ENCODE results near the gene NR1D1. TPM values are rescaled to one million over a fixed set of nuclear protein-coding genes. Genes with fewer than 3 reads are reported as not detected.
A peak's percentile ranks its signal among the peaks of the same experiment; 100 is the strongest.

Gene NR1D1
- total RNA-seq, 2 donors from 2014 or later, result 10.3 to 29.1 TPM

DNA sequence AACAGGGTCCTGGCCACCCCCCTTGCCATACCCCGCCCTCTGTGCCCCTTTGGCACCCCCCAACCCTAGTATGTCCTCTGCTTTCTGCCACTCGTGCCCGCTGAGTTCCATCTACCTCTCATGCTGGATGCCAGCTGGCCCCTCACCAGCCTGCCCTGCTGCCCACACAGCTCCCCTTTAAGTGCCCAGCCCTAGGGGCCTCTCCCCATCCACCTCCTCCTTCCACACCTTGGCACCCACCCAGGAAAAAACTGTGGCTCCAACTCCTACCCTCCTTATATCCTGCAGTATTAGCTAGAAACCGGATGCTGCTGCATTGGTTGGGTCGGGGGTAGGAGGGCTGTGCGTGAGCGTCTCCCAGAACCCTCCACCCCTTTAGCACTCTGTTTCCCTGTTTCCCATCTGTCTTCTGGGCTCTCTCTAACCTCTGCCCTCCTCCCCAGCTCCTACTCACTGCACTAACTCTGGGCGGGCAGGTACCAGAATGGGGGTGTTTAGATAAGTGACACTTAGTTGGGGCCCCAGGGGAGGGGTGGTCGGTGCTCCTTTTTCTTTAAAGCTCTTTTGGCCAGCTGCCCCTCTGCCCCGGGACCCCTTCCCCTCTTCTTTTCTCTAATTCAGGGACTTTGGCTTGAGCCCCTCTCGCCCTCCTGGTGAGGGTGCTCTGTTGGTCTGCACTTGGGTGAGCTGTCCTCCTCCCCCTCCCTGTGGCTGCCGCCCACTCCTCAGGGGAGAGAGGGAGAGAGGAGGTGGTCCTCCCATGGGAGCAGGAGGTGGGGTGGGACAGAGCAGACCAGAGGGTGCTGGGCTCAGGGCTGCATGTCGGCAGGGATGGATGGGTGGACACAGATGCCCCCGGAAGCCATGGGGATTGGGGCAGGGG, 9.9 kb downstream of the NR1D1 start:
- ATAC-seq (ENCODE audit: insufficient number of reproducible peaks, low FRiP score, low read depth), result no peak
- Histone ChIP-seq H3K36me3 (peaks cover 55% of the 10 kb centered on the region), H3K27me3 (replicated peaks; ENCODE audit: insufficient read depth) (no peaks in the 10 kb centered on the region), H3K4me1 (ENCODE audit: control insufficient read depth in 1 of 2, low read depth in 2 of 2) (peaks cover 24 to 71% of the 10 kb centered on the region in 2 donors), H3K4me3 (no peak overlapping the region), H3K27ac (peak overlapping the region; percentile 64 to 68), H3K9me3 (no peaks in the 10 kb centered on the region)
- TF ChIP-seq, protein P1, sequence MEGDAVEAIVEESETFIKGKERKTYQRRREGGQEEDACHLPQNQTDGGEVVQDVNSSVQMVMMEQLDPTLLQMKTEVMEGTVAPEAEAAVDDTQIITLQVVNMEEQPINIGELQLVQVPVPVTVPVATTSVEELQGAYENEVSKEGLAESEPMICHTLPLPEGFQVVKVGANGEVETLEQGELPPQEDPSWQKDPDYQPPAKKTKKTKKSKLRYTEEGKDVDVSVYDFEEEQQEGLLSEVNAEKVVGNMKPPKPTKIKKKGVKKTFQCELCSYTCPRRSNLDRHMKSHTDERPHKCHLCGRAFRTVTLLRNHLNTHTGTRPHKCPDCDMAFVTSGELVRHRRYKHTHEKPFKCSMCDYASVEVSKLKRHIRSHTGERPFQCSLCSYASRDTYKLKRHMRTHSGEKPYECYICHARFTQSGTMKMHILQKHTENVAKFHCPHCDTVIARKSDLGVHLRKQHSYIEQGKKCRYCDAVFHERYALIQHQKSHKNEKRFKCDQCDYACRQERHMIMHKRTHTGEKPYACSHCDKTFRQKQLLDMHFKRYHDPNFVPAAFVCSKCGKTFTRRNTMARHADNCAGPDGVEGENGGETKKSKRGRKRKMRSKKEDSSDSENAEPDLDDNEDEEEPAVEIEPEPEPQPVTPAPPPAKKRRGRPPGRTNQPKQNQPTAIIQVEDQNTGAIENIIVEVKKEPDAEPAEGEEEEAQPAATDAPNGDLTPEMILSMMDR (IDR thresholded peaks at IDR 0.05), result no peak
- DNase-seq (ENCODE audit: low spot score), result no peak

DNA sequence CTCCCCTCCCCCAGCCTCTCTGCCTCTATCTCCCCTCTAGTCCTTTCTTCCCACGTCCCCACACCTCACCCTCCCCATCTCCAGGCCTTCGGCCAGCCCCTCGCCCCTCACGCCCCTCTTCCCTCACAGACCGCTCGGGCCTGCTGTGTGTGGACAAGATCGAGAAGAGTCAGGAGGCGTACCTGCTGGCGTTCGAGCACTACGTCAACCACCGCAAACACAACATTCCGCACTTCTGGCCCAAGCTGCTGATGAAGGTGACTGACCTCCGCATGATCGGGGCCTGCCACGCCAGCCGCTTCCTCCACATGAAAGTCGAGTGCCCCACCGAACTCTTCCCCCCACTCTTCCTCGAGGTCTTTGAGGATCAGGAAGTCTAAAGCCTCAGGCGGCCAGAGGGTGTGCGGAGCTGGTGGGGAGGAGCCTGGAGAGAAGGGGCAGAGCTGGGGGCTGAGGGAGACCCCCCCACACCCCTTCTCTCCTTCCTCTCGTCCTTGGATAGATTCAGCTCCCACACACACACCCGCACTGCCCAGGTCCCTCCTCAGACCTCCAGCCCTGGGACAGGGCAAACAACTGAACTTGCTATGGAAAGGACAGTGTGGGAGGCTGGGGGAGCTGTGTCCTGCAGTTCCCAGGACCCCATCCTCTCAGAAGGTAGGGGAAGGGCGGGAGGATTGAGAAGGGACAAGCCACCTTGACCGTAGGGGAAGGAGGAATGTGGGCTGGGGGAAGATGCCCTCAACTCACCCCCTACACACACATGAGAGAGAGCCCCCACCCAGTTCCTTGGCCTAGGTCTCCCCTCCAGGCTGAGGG, 11.1 kb downstream of the NR1D1 start:
- no peak overlapping the region for H3K4me3 ChIP-seq
- TF ChIP-seq, protein P1 (IDR thresholded peaks at IDR 0.05), result no peak
- H3K9me3 ChIP-seq, result no peaks in the 10 kb centered on the region
- no peaks in the 10 kb centered on the region for H3K27me3 ChIP-seq (replicated peaks; ENCODE audit: insufficient read depth)
- peaks cover 20 to 59% of the 10 kb centered on the region in 2 donors for H3K4me1 ChIP-seq (ENCODE audit: control insufficient read depth in 1 of 2, low read depth in 2 of 2)
- DNase-seq (ENCODE audit: low spot score), result no peak
- H3K27ac ChIP-seq, result peak overlapping the region; percentile 64 to 68
- no peak for ATAC-seq (ENCODE audit: insufficient number of reproducible peaks, low FRiP score, low read depth)
- peaks cover 59% of the 10 kb centered on the region for H3K36me3 ChIP-seq

DNA sequence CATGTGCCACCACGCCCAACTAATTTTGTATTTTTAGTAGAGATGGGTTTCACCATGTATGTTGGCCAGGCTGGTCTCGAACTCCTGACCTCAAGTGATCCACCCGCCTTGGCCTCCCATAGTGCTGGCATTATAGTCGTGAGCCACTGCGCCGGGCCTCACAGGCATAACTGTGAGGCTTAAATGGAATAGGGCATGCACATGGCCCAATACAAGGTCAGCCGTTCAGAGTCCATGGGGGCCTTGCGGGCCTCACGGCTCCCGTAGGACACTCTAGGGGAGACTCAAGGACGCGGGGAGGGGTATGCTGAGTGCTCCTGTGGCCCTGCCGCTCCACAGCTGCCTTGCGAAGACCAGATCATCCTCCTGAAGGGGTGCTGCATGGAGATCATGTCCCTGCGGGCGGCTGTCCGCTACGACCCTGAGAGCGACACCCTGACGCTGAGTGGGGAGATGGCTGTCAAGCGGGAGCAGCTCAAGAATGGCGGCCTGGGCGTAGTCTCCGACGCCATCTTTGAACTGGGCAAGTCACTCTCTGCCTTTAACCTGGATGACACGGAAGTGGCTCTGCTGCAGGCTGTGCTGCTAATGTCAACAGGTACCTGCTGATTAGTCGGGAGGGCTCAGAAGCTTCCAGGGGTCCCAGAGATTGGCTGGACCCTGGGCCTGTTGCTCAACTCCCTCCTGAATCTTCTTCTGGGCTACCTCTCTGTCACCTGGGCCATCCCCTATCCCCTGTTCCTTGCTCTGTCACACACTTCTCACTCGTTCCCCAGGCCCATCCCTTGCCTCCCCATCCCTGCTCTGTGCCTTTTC, 12.3 kb downstream of the NR1D1 start:
- no peaks in the 10 kb centered on the region for H3K9me3 ChIP-seq
- H3K4me1 ChIP-seq (ENCODE audit: control insufficient read depth in 1 of 2, low read depth in 2 of 2), result peaks cover 16 to 48% of the 10 kb centered on the region in 2 donors
- H3K27me3 ChIP-seq (replicated peaks; ENCODE audit: insufficient read depth), result no peaks in the 10 kb centered on the region
- TF ChIP-seq, protein P1 (IDR thresholded peaks at IDR 0.05), result no peak
- peaks cover 69% of the 10 kb centered on the region for H3K36me3 ChIP-seq
- H3K27ac ChIP-seq, result no peak overlapping the region
- no peak overlapping the region for H3K4me3 ChIP-seq
- DNase-seq (ENCODE audit: low spot score) (no peak), ATAC-seq (ENCODE audit: insufficient number of reproducible peaks, low FRiP score, low read depth) (no peak)

DNA sequence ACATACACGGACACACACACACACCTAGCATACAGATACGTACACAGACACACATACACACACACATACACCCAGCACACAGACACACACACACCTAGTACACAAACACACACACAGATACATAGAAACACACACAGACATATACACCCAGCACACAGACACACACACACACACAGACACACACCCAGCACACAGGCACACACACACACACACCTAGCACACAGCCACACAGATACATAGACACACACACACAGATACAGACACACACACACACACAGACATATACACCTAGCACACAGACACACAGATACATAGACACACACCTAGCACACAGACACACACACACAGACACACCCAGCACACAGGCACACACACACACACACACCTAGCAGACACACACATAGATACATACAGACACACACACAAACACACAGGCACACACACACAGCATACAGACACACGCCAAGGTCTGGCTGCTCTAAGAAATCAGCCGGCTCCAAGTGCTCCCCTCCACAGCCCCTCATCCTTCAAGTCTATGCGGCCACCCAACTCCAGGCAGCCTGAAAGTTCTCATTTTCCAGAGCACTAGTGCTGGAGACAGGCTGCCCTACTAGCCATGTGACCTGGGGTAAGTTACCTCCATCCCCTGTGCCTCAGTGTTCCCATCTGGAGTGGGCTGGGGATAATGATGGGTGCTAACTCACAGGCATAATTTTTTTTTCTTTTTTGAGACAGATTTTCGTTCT, 13.2 kb downstream of the NR1D1 start:
- H3K27me3 ChIP-seq (replicated peaks; ENCODE audit: insufficient read depth), result no peaks in the 10 kb centered on the region
- H3K9me3 ChIP-seq, result no peaks in the 10 kb centered on the region
- H3K36me3 ChIP-seq, result peaks cover 63% of the 10 kb centered on the region
- peaks cover 11 to 39% of the 10 kb centered on the region in 2 donors for H3K4me1 ChIP-seq (ENCODE audit: control insufficient read depth in 1 of 2, low read depth in 2 of 2)
- H3K4me3 ChIP-seq, result no peak overlapping the region
- TF ChIP-seq, protein P1 (IDR thresholded peaks at IDR 0.05), result no peak
- DNase-seq (ENCODE audit: low spot score) (no peak), ATAC-seq (ENCODE audit: insufficient number of reproducible peaks, low FRiP score, low read depth) (no peak)
- H3K27ac ChIP-seq, result no peak overlapping the region

Measured in thoracic aorta (tissue), 2 donors.